Astrocyte (in vitro differentiated cells and primary cell): ENCODE data around the gene DSP.

Experiments used
- EZH2 ChIP-seq: IDR thresholded peaks from 2 replicates; pipeline ENCODE4 v1.6.1; 2012; ENCODE audit warnings: mild to moderate bottlenecking, low read length, inconsistent platforms; ENCODE audit not compliant: insufficient read depth
- TF ChIP-seq, protein P1 (sequence below): IDR thresholded peaks from 2 replicates; pipeline ENCODE4 v1.5.1; 2011; ENCODE audit warnings: low read depth, mild to moderate bottlenecking, inconsistent platforms, low read length, moderate library complexity; ENCODE audit not compliant: insufficient read depth

DNA sequence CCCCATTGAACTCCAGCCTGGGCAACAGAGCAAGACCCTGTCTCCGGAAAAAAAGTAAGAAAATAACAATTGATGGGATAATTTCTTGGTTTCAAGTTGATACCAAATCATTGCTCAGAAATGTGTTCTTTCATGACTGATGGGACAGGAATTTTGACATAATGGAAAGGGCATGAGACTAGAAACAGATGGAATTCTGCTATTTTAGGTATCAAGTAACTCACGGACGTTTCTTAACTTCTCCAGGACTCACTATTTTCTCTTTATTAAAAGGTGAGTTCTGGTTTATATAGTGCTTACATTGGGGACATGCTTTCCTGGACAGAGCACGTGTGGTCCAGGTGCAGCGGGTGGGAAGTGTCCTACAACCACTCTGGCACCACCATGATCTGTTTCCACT is 6.0 kb upstream of the DSP start:
- TF ChIP-seq, protein P1, sequence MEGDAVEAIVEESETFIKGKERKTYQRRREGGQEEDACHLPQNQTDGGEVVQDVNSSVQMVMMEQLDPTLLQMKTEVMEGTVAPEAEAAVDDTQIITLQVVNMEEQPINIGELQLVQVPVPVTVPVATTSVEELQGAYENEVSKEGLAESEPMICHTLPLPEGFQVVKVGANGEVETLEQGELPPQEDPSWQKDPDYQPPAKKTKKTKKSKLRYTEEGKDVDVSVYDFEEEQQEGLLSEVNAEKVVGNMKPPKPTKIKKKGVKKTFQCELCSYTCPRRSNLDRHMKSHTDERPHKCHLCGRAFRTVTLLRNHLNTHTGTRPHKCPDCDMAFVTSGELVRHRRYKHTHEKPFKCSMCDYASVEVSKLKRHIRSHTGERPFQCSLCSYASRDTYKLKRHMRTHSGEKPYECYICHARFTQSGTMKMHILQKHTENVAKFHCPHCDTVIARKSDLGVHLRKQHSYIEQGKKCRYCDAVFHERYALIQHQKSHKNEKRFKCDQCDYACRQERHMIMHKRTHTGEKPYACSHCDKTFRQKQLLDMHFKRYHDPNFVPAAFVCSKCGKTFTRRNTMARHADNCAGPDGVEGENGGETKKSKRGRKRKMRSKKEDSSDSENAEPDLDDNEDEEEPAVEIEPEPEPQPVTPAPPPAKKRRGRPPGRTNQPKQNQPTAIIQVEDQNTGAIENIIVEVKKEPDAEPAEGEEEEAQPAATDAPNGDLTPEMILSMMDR = no peak
- no peak for TF ChIP-seq EZH2
